Measurements from ENCODE around the gene EHMT1. TPM values are rescaled to one million over a fixed set of nuclear protein-coding genes. Genes with fewer than 3 reads are reported as not detected.

The EHMT1 gene
- total RNA-seq, 1 donor from 2014 or later, result 52.3 TPM

Small RNA genes lying within 50 kb of the gene (small RNA-seq; reads per million reads assigned to genes)
- gene MIR602 (ENCODE audit: low replicate concordance) (not detected), gene RF00017 (ENCODE audit: low replicate concordance) (not detected)

Other genes with a start within 250 kb of the EHMT1 start
- gene EXD3, start 195.8 kb upstream of the EHMT1 start, total RNA-seq, result 7.6 TPM
- 0.30 TPM for gene NOXA1, start 195.6 kb upstream of the EHMT1 start, total RNA-seq
- gene ENTPD8, start 177.6 kb upstream of the EHMT1 start, total RNA-seq, result 0.10 TPM
- gene NSMF, start 159.7 kb upstream of the EHMT1 start, total RNA-seq, result 11.6 TPM
- gene PNPLA7, start 68.6 kb upstream of the EHMT1 start, total RNA-seq, result 4.4 TPM
- 22.2 TPM for gene MRPL41, start 67.1 kb upstream of the EHMT1 start, total RNA-seq
- gene DPH7, start 40.1 kb upstream of the EHMT1 start, total RNA-seq, result 25.1 TPM
- 10.7 TPM for gene ZMYND19, start 28.5 kb upstream of the EHMT1 start, total RNA-seq
- gene ARRDC1, start 13.3 kb upstream of the EHMT1 start, total RNA-seq, result 21.9 TPM